A204.1 (cell line): ENCODE measurements around the gene ASTN2.
"Not testable (repeated sequence)": the region's sequence is repeated elsewhere in the genome, so short reads cannot be mapped to it uniquely, and the experiment has no call there.

Experiments used
- FAIRE-seq: peaks from 2 replicates; lab custom pipeline; 2012; peaks lifted over from hg19 to GRCh38; lab: Jason Lieb, UNC

ASTN2 gene

GRCh38 chr9:116951588-116952435 is 463.0 kb downstream of the ASTN2 start:
- FAIRE-seq = no peak

GRCh38 chr9:116945817-116946216 is 469.0 kb downstream of the ASTN2 start:
- no peak for FAIRE-seq

- no peak for FAIRE-seq
Measured at GRCh38 chr9:116944714-116945534, 469.9 kb downstream of the ASTN2 start.

GRCh38 chr9:116943970-116944369 is 470.9 kb downstream of the ASTN2 start:
- no peak for FAIRE-seq

- FAIRE-seq = no peak
Measured at GRCh38 chr9:116942593-116943061, 472.2 kb downstream of the ASTN2 start.

GRCh38 chr9:116941266-116941665 is 473.6 kb downstream of the ASTN2 start:
- no peak for FAIRE-seq

- no peak for FAIRE-seq
Measured at GRCh38 chr9:116940614-116941215, 474.1 kb downstream of the ASTN2 start.

GRCh38 chr9:116939614-116940013 is 475.2 kb downstream of the ASTN2 start:
- FAIRE-seq = no peak

- no peak for FAIRE-seq
Measured at GRCh38 chr9:116939161-116939560, 475.7 kb downstream of the ASTN2 start.

GRCh38 chr9:116937361-116937760 is 477.5 kb downstream of the ASTN2 start:
- FAIRE-seq = no peak

GRCh38 chr9:116935149-116935897 is 479.5 kb downstream of the ASTN2 start:
- FAIRE-seq = no peak

- FAIRE-seq = no peak
Measured at GRCh38 chr9:116934131-116934530, 480.7 kb downstream of the ASTN2 start.

- no peak for FAIRE-seq
Measured at GRCh38 chr9:116933251-116933650, 481.6 kb downstream of the ASTN2 start.

- FAIRE-seq = no peak
Measured at GRCh38 chr9:116929621-116930020, 485.2 kb downstream of the ASTN2 start.

GRCh38 chr9:116928884-116929283 is 486.0 kb downstream of the ASTN2 start:
- FAIRE-seq = no peak

- FAIRE-seq = no peak
Measured at GRCh38 chr9:116928289-116928688, 486.6 kb downstream of the ASTN2 start.

- no peak for FAIRE-seq
Measured at GRCh38 chr9:116927726-116928125, 487.1 kb downstream of the ASTN2 start.

GRCh38 chr9:116925121-116925520 is 489.7 kb downstream of the ASTN2 start:
- no peak for FAIRE-seq

- FAIRE-seq = no peak
Measured at GRCh38 chr9:116924462-116925110, 490.3 kb downstream of the ASTN2 start.

GRCh38 chr9:116917895-116918508 is 496.9 kb downstream of the ASTN2 start:
- not testable (repeated sequence) for FAIRE-seq

GRCh38 chr9:116913536-116913935 is 501.3 kb downstream of the ASTN2 start:
- no peak for FAIRE-seq
